IMR-90 (cell line): Measurements from ENCODE around the gene ZNF593. TPM values are rescaled to one million over a fixed set of nuclear protein-coding genes. Genes with fewer than 3 reads are reported as not detected.

Experiments
- ATAC-seq: fragments of 200-7000 bp; cut with Tn5 transposase; 2 replicates; pipeline ENCODE4 v1.9.1; 2020; ENCODE audit warnings: low read depth, mild to moderate bottlenecking, moderate library complexity
- BruUV-seq: library from RNA; stranded (reverse); fragments of 400-500 nt; replicated peaks from 2 replicates; lab custom pipeline; 2021; lab: Mats Ljungman, UMichigan
- CTCF ChIA-PET: fragments of 300-600 bp; formaldehyde crosslinking; extraction: SDS; loops from one replicate; lab custom pipeline; 2021; ENCODE audit warnings: antibody characterized with exemption; lab: Yijun Ruan, JAX
- POLR2A ChIA-PET: fragments of 300-600 bp; sonication (Branson Sonifier 250); formaldehyde crosslinking; loops from one replicate; lab custom pipeline; 2022; ENCODE audit warnings: antibody characterized with exemption; ENCODE audit not compliant: unreplicated experiment; lab: Charles Lee
- DNase-seq: peaks from one replicate; pipeline ENCODE4 v3.0.0; 2013
- H2AFZ ChIP-seq: replicated peaks from 2 replicates; pipeline ENCODE3; 2013; ENCODE audit warnings: low read length, mild to moderate bottlenecking; ENCODE audit not compliant: poor library complexity
- H2AK5ac ChIP-seq: 2 replicates; pipeline ENCODE4 v1.6.1; 2013; ENCODE audit warnings: low read depth, low read length, inconsistent platforms
- H2AK9ac ChIP-seq: replicated peaks from 2 replicates; pipeline ENCODE3; 2013; ENCODE audit warnings: mild to moderate bottlenecking, low read depth, low read length, moderate library complexity; ENCODE audit not compliant: poor library complexity
- H2BK120ac ChIP-seq: 2 replicates; pipeline ENCODE4 v1.6.1; 2013; ENCODE audit warnings: low read depth, low read length, inconsistent platforms
- H2BK15ac ChIP-seq: 3 replicates; pipeline ENCODE4 v1.6.1; 2013; ENCODE audit warnings: low read depth, low read length, inconsistent platforms
- H2BK20ac ChIP-seq: 2 replicates; pipeline ENCODE4 v1.6.1; 2013; ENCODE audit warnings: low read depth, mild to moderate bottlenecking, inconsistent platforms, low read length, moderate library complexity
- H2BK5ac ChIP-seq: 2 replicates; pipeline ENCODE4 v1.6.1; 2013; ENCODE audit warnings: mild to moderate bottlenecking, low read depth, low read length, inconsistent platforms; ENCODE audit not compliant: poor library complexity, severe bottlenecking
- H3K14ac ChIP-seq: replicated peaks from 2 replicates; pipeline ENCODE4 v1.6.1; 2013; ENCODE audit warnings: low read depth, low read length, inconsistent platforms
- H3K18ac ChIP-seq: 2 replicates; pipeline ENCODE4 v1.6.1; 2013; ENCODE audit warnings: low read depth, low read length, control low read depth
- H3K23ac ChIP-seq: 2 replicates; pipeline ENCODE4 v1.6.1; 2013; ENCODE audit warnings: low read depth, low read length, inconsistent platforms
- H3K27ac ChIP-seq: 2 replicates; pipeline ENCODE4 v1.5.1; 2013; ENCODE audit warnings: mild to moderate bottlenecking, control low read depth, low read length; ENCODE audit not compliant: insufficient read depth
- H3K27me3 ChIP-seq: 2 replicates; pipeline ENCODE4 v1.6.1; 2013; ENCODE audit warnings: low read length; ENCODE audit not compliant: control insufficient read depth, insufficient read depth
- H3K36me3 ChIP-seq: 2 replicates; pipeline ENCODE4 v1.6.1; 2013; ENCODE audit warnings: low read length, mixed read lengths; ENCODE audit not compliant: control insufficient read depth, insufficient read depth
- H3K4ac ChIP-seq: 2 replicates; pipeline ENCODE4 v1.6.1; 2013; ENCODE audit warnings: low read depth, low read length, inconsistent platforms
- H3K4me1 ChIP-seq: 2 replicates; pipeline ENCODE4 v1.6.1; 2013; ENCODE audit warnings: low read length, mixed read lengths; ENCODE audit not compliant: control insufficient read depth, insufficient read depth
- H3K4me2 ChIP-seq: 2 replicates; pipeline ENCODE4 v1.6.1; 2013; ENCODE audit warnings: low read depth, mild to moderate bottlenecking, control low read depth, low read length, moderate library complexity
- H3K4me3 ChIP-seq: 2 replicates; pipeline ENCODE4 v1.5.1; 2013; ENCODE audit warnings: low read depth, mild to moderate bottlenecking, control low read depth, low read length, moderate library complexity; ENCODE audit not compliant: insufficient read depth
- H3K56ac ChIP-seq: 2 replicates; pipeline ENCODE4 v1.6.1; 2013; ENCODE audit warnings: low read length, inconsistent platforms; ENCODE audit not compliant: insufficient read depth; ENCODE audit errors: extremely low read depth
- H3K79me1 ChIP-seq, 2 experiments: 2 replicates each; pipeline ENCODE4 v1.6.1; 2013; ENCODE audit warnings: low read length in 2 of 2, inconsistent platforms in 1 of 2, low read depth in 1 of 2
- H3K9ac ChIP-seq: 2 replicates; pipeline ENCODE4 v1.6.1; 2013; ENCODE audit warnings: low read depth, low read length, control low read depth
- H3K9me1 ChIP-seq: 2 replicates; pipeline ENCODE4 v1.6.1; 2013; ENCODE audit warnings: low read length, inconsistent platforms; ENCODE audit not compliant: insufficient read depth
- H3K9me3 ChIP-seq: 2 replicates; pipeline ENCODE4 v1.6.1; 2013; ENCODE audit warnings: low read length; ENCODE audit not compliant: control insufficient read depth, insufficient read depth
- H4K20me1 ChIP-seq: 2 replicates; pipeline ENCODE4 v1.6.1; 2013; ENCODE audit warnings: low read length, inconsistent platforms; ENCODE audit not compliant: insufficient read depth
- H4K5ac ChIP-seq: 2 replicates; pipeline ENCODE4 v1.6.1; 2013; ENCODE audit warnings: mild to moderate bottlenecking, low read depth, low read length, control low read depth
- H4K8ac ChIP-seq, 2 experiments: 2 replicates each; pipeline ENCODE4 v1.6.1; 2013; ENCODE audit warnings: low read depth in 2 of 2, low read length in 2 of 2, control low read depth in 1 of 2, inconsistent platforms in 1 of 2
- H4K91ac ChIP-seq: 2 replicates; pipeline ENCODE4 v1.6.1; 2013; ENCODE audit warnings: low read depth, low read length, inconsistent platforms; ENCODE audit not compliant: insufficient read depth
- RAD21 ChIP-seq: IDR thresholded peaks from 2 replicates; pipeline ENCODE4 v1.6.1; 2012; ENCODE audit warnings: low read length, improper control_type of control experiment
- RFX5 ChIP-seq: IDR thresholded peaks from 2 replicates; pipeline ENCODE4 v1.8.0; 2012; ENCODE audit warnings: low read depth, mild to moderate bottlenecking, low read length, moderate library complexity
- SMC3 ChIP-seq: fragments of 150-350 bp; IDR thresholded peaks from 2 replicates; pipeline ENCODE4 v1.6.1; 2016; ENCODE audit warnings: low read depth, mild to moderate bottlenecking, antibody characterized with exemption, low read length, moderate library complexity
- WGBS, 2 experiments: methylation state at CpG; one replicate each; pipeline versions ENCODE4 v1.1.5 to v1.1.7; 2013; ENCODE audit warnings: missing lambda C conversion rate in 2 of 2; ENCODE audit not compliant: insufficient read length in 1 of 2; ENCODE audit errors: extremely low coverage in 2 of 2; 5-methylcytosine and 5-hydroxymethylcytosine counted together
- dilution Hi-C: fragments of 300-500 bp; cut with HindIII; formaldehyde crosslinking; loops from one replicate; pipeline ENCODE4 v1.14.3; 2018; ENCODE audit warnings: low sequenced_read_pairs; ENCODE audit not compliant: unreplicated experiment
- in situ Hi-C: fragments of 300-500 bp; cut with MboI; formaldehyde crosslinking; loops from 3 replicates; pipeline ENCODE4 v1.14.3; 2019; ENCODE audit warnings: low sequenced_read_pairs, inconsistent platforms, mixed read lengths
- intact Hi-C: fragments of 100-400 bp; cut with micrococcal nuclease; formaldehyde crosslinking; loops from 2 replicates; pipeline ENCODE4 v1.10.0; 2022
- polyA plus RNA-seq, 3 experiments: library from polyadenylated mRNA; depleted of rRNA; stranded (reverse); fragments of >200 nt; gene quantifications; 2 replicates each; pipeline ENCODE4 v1.2.3, GENCODE V29; 2012; ENCODE audit warnings: low replicate concordance in 1 of 3
- total RNA-seq: library from RNA; depleted of rRNA; stranded (reverse); fragments of >200 nt; gene quantifications from 2 replicates; pipeline ENCODE4 v1.2.3, GENCODE V29; 2012
- TF ChIP-seq, protein P1 (sequence below): fragments of 150-350 bp; IDR thresholded peaks from 2 replicates; pipeline ENCODE4 v1.6.1; 2016; ENCODE audit warnings: low read depth, mild to moderate bottlenecking, low read length, moderate library complexity, borderline replicate concordance

ZNF593 gene
- total and polyA plus RNA-seq, 2 of the 4 experiments (the other 2 are of a cell fraction): 22.2 to 57.7 TPM

GRCh38 chr1:26163684-26164035, 6.0 kb upstream of the ZNF593 start:
- CTCF ChIA-PET: interaction anchor here (0.7 kb wide), 1 partner anchor 90 kb away, joined by 3 read pairs; no protein-coding TSS in a partner anchor
- Histone ChIP-seq H3K36me3 (no peaks in the 10 kb centered on the region), H3K79me1 (no peaks in the 10 kb centered on the region), H3K9me3 (no peaks in the 10 kb centered on the region), H2AFZ (peak overlapping the region; percentile 87), H3K18ac (no peak overlapping the region), H3K23ac (no peak overlapping the region), H3K27ac (no peak overlapping the region), H2AK9ac (no peak overlapping the region), H2BK120ac (no peak overlapping the region), H3K14ac (no peak overlapping the region), H2BK15ac (no peak overlapping the region), H3K27me3 (peaks cover 21% of the 10 kb centered on the region; the same call in 1 of the 2 replicates), H3K9me1 (no peaks in the 10 kb centered on the region), H4K91ac (no peak overlapping the region), H4K5ac (no peak overlapping the region), H3K4me1 (peaks cover 4% of the 10 kb centered on the region), H3K9ac (no peak overlapping the region), H3K56ac (no peak overlapping the region), H3K4ac (no peak overlapping the region), H4K20me1 (no peaks in the 10 kb centered on the region), H3K4me3 (no peak overlapping the region), H2BK20ac (no peak overlapping the region), H3K4me2 (peak overlapping the region; percentile 63; the same call in 1 of the 2 replicates), H2AK5ac (no peak overlapping the region), H4K8ac (no peak overlapping the region), H2BK5ac (no peak overlapping the region)
- intact Hi-C loops (loop anchor here (1.0 kb wide), 1 partner anchor 58 kb away; no protein-coding TSS in a partner anchor), in situ Hi-C loops (no loop called here), dilution Hi-C loops (no loop called here)
- ATAC-seq: no peak
- WGBS, 2 experiments: 100% methylated on average over 1 of the region's 9 CpGs; no CpG with 5 or more reads in 1 of the 2 experiments
- TF ChIP-seq SMC3 (no peak), RAD21 (no peak), RFX5 (no peak)
- TF ChIP-seq, protein P1, sequence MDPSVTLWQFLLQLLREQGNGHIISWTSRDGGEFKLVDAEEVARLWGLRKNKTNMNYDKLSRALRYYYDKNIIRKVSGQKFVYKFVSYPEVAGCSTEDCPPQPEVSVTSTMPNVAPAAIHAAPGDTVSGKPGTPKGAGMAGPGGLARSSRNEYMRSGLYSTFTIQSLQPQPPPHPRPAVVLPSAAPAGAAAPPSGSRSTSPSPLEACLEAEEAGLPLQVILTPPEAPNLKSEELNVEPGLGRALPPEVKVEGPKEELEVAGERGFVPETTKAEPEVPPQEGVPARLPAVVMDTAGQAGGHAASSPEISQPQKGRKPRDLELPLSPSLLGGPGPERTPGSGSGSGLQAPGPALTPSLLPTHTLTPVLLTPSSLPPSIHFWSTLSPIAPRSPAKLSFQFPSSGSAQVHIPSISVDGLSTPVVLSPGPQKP: no peak
- no peak for DNase-seq
- no TSS peak for BruUV-seq
- POLR2A ChIA-PET: no interaction called here
